HepG2 (cell line): ENCODE measurements around the gene LIPA. TPM values are rescaled to one million over a fixed set of nuclear protein-coding genes. Genes with fewer than 3 reads are reported as not detected.
"Not testable (repeated sequence)": the region's sequence is repeated elsewhere in the genome, so short reads cannot be mapped to it uniquely, and the experiment has no call there.

Source experiments
- ATAC-seq: fragments of 200-7000 bp; cut with Tn5 transposase; 3 replicates; pipeline ENCODE4 v1.9.1; 2020; ENCODE audit warnings: mild to moderate bottlenecking, moderate library complexity
- BruUV-seq: library from RNA; stranded (reverse); fragments of 400-500 nt; replicated peaks from 2 replicates; lab custom pipeline; 2021; lab: Mats Ljungman, UMichigan
- CTCF ChIA-PET: fragments of 300-600 bp; formaldehyde crosslinking; extraction: SDS; loops from one replicate; lab custom pipeline; 2021; ENCODE audit warnings: low total read pairs, inconsistent platforms, low intra/inter-chr PET ratio; lab: Yijun Ruan, JAX
- POLR2A ChIA-PET: fragments of 350-600 bp; sonication (Branson Sonifier 250); formaldehyde crosslinking; loops from one replicate; lab custom pipeline; 2020; ENCODE audit warnings: antibody characterized with exemption, inconsistent platforms; lab: Yijun Ruan, JAX
- DNase-seq: peaks from one replicate; pipeline ENCODE4 v3.0.0-alpha.2; 2015; ENCODE audit warnings: low spot score
- FAIRE-seq: peaks from 3 replicates; lab custom pipeline; 2011; peaks lifted over from hg19 to GRCh38; lab: Jason Lieb, UNC
- H2AFZ ChIP-seq: one replicate; pipeline ENCODE4 v1.6.1; 2011; ENCODE audit warnings: low read length, inconsistent platforms
- H3K27ac ChIP-seq: fragments of 300-600 bp; 3 replicates; pipeline ENCODE4 v1.8.0; 2011; ENCODE audit warnings: mixed run types, mild to moderate bottlenecking, mixed read lengths, low read length, inconsistent platforms; ENCODE audit not compliant: insufficient read depth; ENCODE audit errors: extremely low read length
- H3K27me3 ChIP-seq, 2 experiments: fragments of 200-600 bp in 1 of 2; 2 replicates in 1 of 2; 3 replicates in 1 of 2; pipeline versions ENCODE4 v1.6.0 to v1.8.0; 2011; ENCODE audit warnings: low read length in 2 of 2, mild to moderate bottlenecking in 2 of 2, moderate library complexity in 2 of 2, inconsistent platforms in 1 of 2; ENCODE audit not compliant: insufficient read depth in 2 of 2, control insufficient read depth in 1 of 2
- H3K36me3 ChIP-seq, 2 experiments: fragments of 200-600 bp in 1 of 2; replicated peaks in 1 of 2; 2 replicates in 1 of 2; 3 replicates in 1 of 2; pipeline versions ENCODE4 v1.5.1 to v1.8.0; 2011; ENCODE audit warnings: low read length in 2 of 2, inconsistent platforms in 1 of 2; ENCODE audit not compliant: insufficient read depth in 2 of 2, control insufficient read depth in 1 of 2
- H3K4me1 ChIP-seq: 2 replicates; pipeline ENCODE4 v1.5.1; 2012; ENCODE audit warnings: low read length, inconsistent platforms; ENCODE audit not compliant: insufficient read depth
- H3K4me2 ChIP-seq: 2 replicates; pipeline ENCODE4 v1.6.0; 2011; ENCODE audit warnings: low read depth, low read length, inconsistent platforms
- H3K4me3 ChIP-seq, 3 experiments: fragments of 200-600 bp in 1 of 3; sonication (generic), shearing (Covaris generic) in 1 of 3; replicated peaks in 1 of 3; 2 replicates each; pipeline ENCODE4 v1.5.1; 2011 to 2016; ENCODE audit warnings: low read length in 3 of 3, inconsistent platforms in 2 of 3, low read depth in 2 of 3, mild to moderate bottlenecking in 2 of 3, control low read depth in 1 of 3, mixed read lengths in 1 of 3; ENCODE audit not compliant: insufficient read depth in 1 of 3
- H3K79me2 ChIP-seq: one replicate; pipeline ENCODE4 v1.6.1; 2011; ENCODE audit warnings: low read length, inconsistent platforms; ENCODE audit not compliant: insufficient read depth
- H3K9ac ChIP-seq: 2 replicates; pipeline ENCODE4 v1.6.0; 2011; ENCODE audit warnings: mild to moderate bottlenecking, low read depth, low read length, inconsistent platforms; ENCODE audit not compliant: insufficient read depth
- H3K9me3 ChIP-seq: 2 replicates; pipeline ENCODE4 v1.5.1; 2012; ENCODE audit warnings: mild to moderate bottlenecking, low read length
- H4K20me1 ChIP-seq: 2 replicates; pipeline ENCODE4 v1.6.0; 2011; ENCODE audit warnings: inconsistent platforms, mild to moderate bottlenecking, low read length, moderate library complexity; ENCODE audit not compliant: insufficient read depth
- ZNF703 ChIP-seq: sonication (generic); formaldehyde crosslinking; IDR thresholded peaks from 2 replicates; pipeline ENCODE4 v1.5.1; 2020; ENCODE audit warnings: missing genetic modification reagents, mild to moderate bottlenecking, moderate library complexity, borderline replicate concordance
- WGBS: methylation state at CpG from one replicate; pipeline ENCODE4 v1.1.6; 2017; ENCODE audit warnings: low lambda C conversion rate; 5-methylcytosine and 5-hydroxymethylcytosine counted together
- in situ Hi-C: cut with HindIII; loops from 2 replicates; pipeline ENCODE4 v1.10.0; 2017; ENCODE audit warnings: low pct_unique_long_range_greater_than_20kb; ENCODE audit not compliant: extremely low pct_ligation_motif_present
- intact Hi-C: fragments of 100-400 bp; cut with micrococcal nuclease; formaldehyde crosslinking; loops from one replicate; pipeline ENCODE4 v1.10.0; 2022; ENCODE audit not compliant: unreplicated experiment
- polyA plus RNA-seq, 8 experiments: library from polyadenylated mRNA; depleted of rRNA in 3 of 8; stranded (reverse) in 7 of 8; unstranded in 1 of 8; fragments of >200 nt; fragmentation: Illumina TruSeq in 4 of 8; extraction: Trizol in 4 of 8; gene quantifications; 2 replicates each; pipeline versions ENCODE4 v1.2.1 to v1.2.3, GENCODE V29; 2011 to 2016; ENCODE audit warnings: low read depth in 4 of 8, missing spikeins in 1 of 8, mixed read lengths in 1 of 8; ENCODE audit not compliant: insufficient read depth in 1 of 8
- total RNA-seq, 5 experiments: library from RNA; depleted of rRNA; stranded (reverse); fragments of >200 nt; fragmentation: Illumina TruSeq; extraction: Trizol; gene quantifications; 2 replicates each; pipeline ENCODE4 v1.2.3, GENCODE V29; 2016; ENCODE audit warnings: low read depth in 1 of 5

Gene LIPA
- total and polyA plus RNA-seq, 2 of the 13 experiments (the other 11 are each of a cell fraction or from before 2014, with no cell fraction given) = 57.1 to 79.5 TPM

DNA sequence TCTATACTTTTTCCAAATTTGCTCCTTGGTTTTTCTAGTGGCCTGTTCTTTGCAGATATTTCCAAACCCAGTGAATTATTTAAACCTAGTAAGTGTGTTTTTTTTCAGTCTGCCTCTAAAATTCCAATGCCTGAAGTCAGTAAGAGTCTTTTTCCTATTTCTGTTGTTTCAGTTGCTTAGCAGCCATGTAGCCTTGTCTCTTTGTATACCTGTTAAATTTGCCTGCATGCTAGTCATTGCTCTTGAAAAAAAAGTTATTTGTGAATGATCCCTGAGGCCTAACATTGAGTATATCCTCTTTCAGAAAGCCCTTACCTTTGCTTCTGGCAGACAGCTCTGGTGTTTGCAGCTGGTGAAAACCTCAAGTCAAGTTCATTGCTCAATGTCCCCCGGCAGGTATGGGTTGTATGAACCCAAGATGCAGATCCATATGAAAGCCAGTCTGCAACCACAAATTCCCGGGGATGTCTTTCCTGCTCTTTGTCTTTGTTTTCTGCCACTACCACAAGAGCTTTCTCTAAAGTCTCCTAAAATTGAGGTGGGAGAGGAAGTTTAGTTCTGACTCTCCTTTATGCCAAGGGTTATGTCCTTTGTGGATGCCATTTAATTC is 80.2 kb downstream of the LIPA start:
- Histone ChIP-seq H3K4me3 (no peak overlapping the region), H4K20me1 (no peaks in the 10 kb centered on the region), H3K9me3 (no peaks in the 10 kb centered on the region), H3K27me3 (no peaks in the 10 kb centered on the region), H3K4me1 (no peaks in the 10 kb centered on the region), H3K36me3 (no peaks in the 10 kb centered on the region), H2AFZ (no peak overlapping the region), H3K9ac (no peak overlapping the region), H3K27ac (no peak overlapping the region), H3K79me2 (no peaks in the 10 kb centered on the region), H3K4me2 (no peak overlapping the region)
- DNase-seq = no peak
- POLR2A ChIA-PET = no interaction called here
- ATAC-seq = no peak
- 0% methylated on average over 2 of the region's 2 CpGs for WGBS
- FAIRE-seq = no peak
- no TSS peak for BruUV-seq
- CTCF ChIA-PET = no interaction called here
- in situ Hi-C loops = no loop called here
- intact Hi-C loops = no loop called here
- no peak for TF ChIP-seq ZNF703 (CRISPR knock-in tag)

DNA sequence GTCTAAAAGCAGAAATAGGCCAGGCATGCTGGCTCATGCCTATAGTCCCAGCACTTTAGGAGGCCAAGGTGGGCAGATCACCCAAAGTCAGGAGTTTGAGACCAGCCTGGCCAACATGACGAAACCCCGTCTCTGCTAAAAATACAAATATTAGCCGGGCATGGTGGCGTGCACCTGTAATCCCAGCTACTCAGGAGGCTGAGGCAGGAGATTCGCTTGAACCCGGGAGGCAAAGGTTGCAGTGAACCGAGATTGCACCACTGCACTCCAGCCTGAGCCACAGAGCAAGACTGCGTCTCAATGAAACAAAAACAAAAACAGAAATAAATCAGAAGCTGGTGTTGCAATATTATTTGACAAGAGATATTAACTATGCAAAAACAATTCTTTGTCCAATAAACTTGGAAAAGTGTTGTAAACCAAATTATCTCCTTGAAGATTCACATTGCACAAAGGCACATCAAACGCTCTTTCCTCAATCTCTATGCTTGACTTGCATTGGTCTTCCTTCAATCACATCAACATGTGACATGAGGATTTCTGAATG is 83.1 kb downstream of the LIPA start:
- not testable (repeated sequence) for FAIRE-seq
- WGBS = 4% methylated on average over 9 of the region's 9 CpGs

More for the DNA sequence above, 83.1 kb downstream of the LIPA start:
- H3K36me3 ChIP-seq, H3K79me2 ChIP-seq, ATAC-seq, H3K9me3 ChIP-seq, DNase-seq, CTCF ChIA-PET, H3K27me3 ChIP-seq, H4K20me1 ChIP-seq, H3K4me2 ChIP-seq, H3K4me3 ChIP-seq, intact Hi-C loops, H2AFZ ChIP-seq, POLR2A ChIA-PET, H3K9ac ChIP-seq, BruUV-seq, H3K27ac ChIP-seq, in situ Hi-C loops, H3K4me1 ChIP-seq: not testable (repeated sequence)
